Effector memory CD4-positive, alpha-beta T cell (primary cell): ENCODE results near the gene VMAC.

Experiments
- DNase-seq, 3 donors: peaks; one replicate each; pipeline ENCODE4 v3.0.0-alpha.2; 2020
- H3K27ac ChIP-seq: 2 replicates; pipeline ENCODE4 v1.7.0; 2013; ENCODE audit warnings: mild to moderate bottlenecking, low read length, moderate library complexity; ENCODE audit not compliant: insufficient read depth, poor library complexity, severe bottlenecking
- H3K27me3 ChIP-seq: replicated peaks from 2 replicates; pipeline ENCODE4 v1.7.0; 2013; ENCODE audit warnings: mild to moderate bottlenecking, low read length; ENCODE audit not compliant: insufficient read depth, control insufficient read depth, poor library complexity, severe bottlenecking
- H3K36me3 ChIP-seq: 2 replicates; pipeline ENCODE4 v1.7.0; 2013; ENCODE audit warnings: mild to moderate bottlenecking, low read length, moderate library complexity; ENCODE audit not compliant: control insufficient read depth, insufficient read depth
- H3K4me1 ChIP-seq: 2 replicates; pipeline ENCODE4 v1.7.0; 2013; ENCODE audit warnings: low read length, mild to moderate bottlenecking; ENCODE audit not compliant: control insufficient read depth, insufficient read depth, poor library complexity, severe bottlenecking
- H3K4me3 ChIP-seq: 2 replicates; pipeline ENCODE4 v1.7.0; 2013; ENCODE audit warnings: low read length, low read depth, mild to moderate bottlenecking; ENCODE audit not compliant: insufficient read depth, poor library complexity, severe bottlenecking
- H3K9me3 ChIP-seq: 2 replicates; pipeline ENCODE4 v1.7.0; 2013; ENCODE audit warnings: mild to moderate bottlenecking, low read length, moderate library complexity; ENCODE audit not compliant: control insufficient read depth

The VMAC gene

GRCh38 chr19:5907241-5907640 lies 2.6 kb downstream of the VMAC start:
- no peak overlapping the region for H3K4me3 ChIP-seq
- peaks cover 13% of the 10 kb centered on the region for H3K4me1 ChIP-seq
- H3K9me3 ChIP-seq: no peaks in the 10 kb centered on the region
- no peak for DNase-seq
- H3K27me3 ChIP-seq: no peaks in the 10 kb centered on the region
- no peak overlapping the region for H3K27ac ChIP-seq
- H3K36me3 ChIP-seq: peaks cover 14% of the 10 kb centered on the region

DNA sequence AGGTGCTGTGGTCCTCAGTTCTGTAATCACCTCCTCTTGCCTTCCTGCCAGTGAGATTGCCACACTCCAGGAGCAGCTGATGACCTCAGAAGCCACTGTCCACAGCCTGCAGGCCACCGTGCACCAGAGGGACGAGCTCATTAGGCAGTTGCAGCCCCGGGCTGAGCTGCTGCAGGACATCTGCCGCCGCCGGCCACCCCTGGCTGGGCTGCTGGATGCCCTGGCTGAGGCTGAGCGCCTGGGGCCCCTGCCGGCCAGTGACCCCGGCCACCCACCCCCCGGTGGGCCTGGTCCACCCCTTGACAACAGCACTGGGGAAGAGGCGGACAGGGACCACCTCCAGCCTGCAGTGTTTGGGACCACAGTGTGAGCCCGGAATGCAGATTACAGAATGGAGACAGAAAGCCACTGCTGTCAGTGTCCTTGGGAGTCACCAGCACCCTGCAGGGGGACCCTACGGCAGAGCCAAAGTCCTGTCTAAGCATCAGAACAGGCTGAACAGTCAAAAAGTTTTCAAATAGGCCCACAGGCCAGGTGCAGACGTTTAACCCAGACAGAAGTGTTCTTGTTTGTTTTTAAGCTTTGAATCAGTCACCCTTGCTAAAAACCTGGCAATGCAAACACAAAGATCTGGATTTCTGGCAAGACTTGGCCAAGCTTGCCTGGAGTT lies 4.2 kb downstream of the VMAC start:
- H3K9me3 ChIP-seq: no peaks in the 10 kb centered on the region
- H3K27me3 ChIP-seq: no peaks in the 10 kb centered on the region
- H3K4me3 ChIP-seq: no peak overlapping the region
- peaks cover 6% of the 10 kb centered on the region for H3K4me1 ChIP-seq
- DNase-seq: no peak
- peaks cover 14% of the 10 kb centered on the region for H3K36me3 ChIP-seq
- H3K27ac ChIP-seq: no peak overlapping the region

- peaks cover 4% of the 10 kb centered on the region for H3K4me1 ChIP-seq
- H3K27me3 ChIP-seq: no peaks in the 10 kb centered on the region
- DNase-seq: no peak
Observed at GRCh38 chr19:5910638-5910907, 5.9 kb downstream of the VMAC start.

DNA sequence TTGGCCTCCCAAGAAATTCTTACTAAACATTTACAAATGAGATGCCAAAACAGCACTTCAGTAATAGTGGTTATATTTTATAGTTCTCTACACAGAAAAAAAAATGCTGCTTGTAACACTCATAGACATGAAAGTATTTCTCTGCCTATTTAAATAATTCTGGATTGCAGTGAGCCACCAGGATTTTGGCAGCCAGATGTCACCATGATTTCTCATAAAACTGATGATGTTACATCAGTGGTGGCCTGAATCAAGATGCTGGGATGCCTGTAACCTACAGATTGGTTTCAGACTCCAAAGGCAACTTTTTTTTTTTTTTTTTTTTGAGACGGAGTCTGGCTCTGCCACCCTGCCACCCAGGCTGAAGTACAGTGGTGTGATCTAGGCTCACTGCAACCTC lies 6.7 kb downstream of the VMAC start:
- Histone ChIP-seq H3K27me3 (no peaks in the 10 kb centered on the region), H3K4me1 (no peaks in the 10 kb centered on the region), H3K27ac (no peak overlapping the region), H3K9me3 (no peaks in the 10 kb centered on the region), H3K36me3 (peaks cover 30% of the 10 kb centered on the region), H3K4me3 (no peak overlapping the region)
- DNase-seq: no peak

More at GRCh38 chr19:5910638-5910907, 5.9 kb downstream of the VMAC start:
- Histone ChIP-seq H3K4me3 (no peak overlapping the region), H3K9me3 (no peaks in the 10 kb centered on the region), H3K27ac (no peak overlapping the region), H3K36me3 (peaks cover 22% of the 10 kb centered on the region)

- Histone ChIP-seq H3K27ac (no peak within 1 kb of the TSS), H3K36me3 (peaks cover 52% of the 10 kb centered on the region), H3K4me1 (no peaks in the 10 kb centered on the region), H3K9me3 (no peaks in the 10 kb centered on the region), H3K27me3 (no peaks in the 10 kb centered on the region), H3K4me3 (no peak within 1 kb of the TSS)
- no peak for DNase-seq
Observed at GRCh38 chr19:5913739-5914357, 9.2 kb downstream of the VMAC start, which contains the start of gene CAPS. CAPS (plus strand) TSS chr19:5914254; CDS start chr19:5914407, 153 bp downstream.

- DNase-seq: no peak
- H3K4me1 ChIP-seq: no peaks in the 10 kb centered on the region
- H3K36me3 ChIP-seq: peaks cover 52% of the 10 kb centered on the region
- no peaks in the 10 kb centered on the region for H3K27me3 ChIP-seq
- H3K4me3 ChIP-seq: no peak overlapping the region
- H3K27ac ChIP-seq: no peak overlapping the region
- no peaks in the 10 kb centered on the region for H3K9me3 ChIP-seq
Observed at GRCh38 chr19:5914358-5914774, 9.7 kb downstream of the VMAC start.

- Histone ChIP-seq H3K4me3 (no peak overlapping the region), H3K27me3 (no peaks in the 10 kb centered on the region), H3K9me3 (no peaks in the 10 kb centered on the region), H3K27ac (no peak overlapping the region), H3K36me3 (peaks cover 53% of the 10 kb centered on the region), H3K4me1 (no peaks in the 10 kb centered on the region)
- no peak for DNase-seq
Observed at GRCh38 chr19:5914946-5915781, 10.5 kb downstream of the VMAC start.

- peaks cover 57% of the 10 kb centered on the region for H3K36me3 ChIP-seq
Observed at GRCh38 chr19:5915782-5916165, 11.1 kb downstream of the VMAC start.

GRCh38 chr19:5916181-5916708 lies 11.6 kb downstream of the VMAC start:
- Histone ChIP-seq H3K4me3 (no peak overlapping the region), H3K27me3 (no peaks in the 10 kb centered on the region), H3K27ac (no peak overlapping the region), H3K4me1 (no peaks in the 10 kb centered on the region), H3K9me3 (no peaks in the 10 kb centered on the region), H3K36me3 (peaks cover 62% of the 10 kb centered on the region)
- DNase-seq: no peak

More at GRCh38 chr19:5915782-5916165, 11.1 kb downstream of the VMAC start:
- no peaks in the 10 kb centered on the region for H3K27me3 ChIP-seq
- H3K4me1 ChIP-seq: no peaks in the 10 kb centered on the region
- DNase-seq: no peak
- H3K4me3 ChIP-seq: no peak overlapping the region
- H3K27ac ChIP-seq: no peak overlapping the region
- no peaks in the 10 kb centered on the region for H3K9me3 ChIP-seq
